GM19463 (cell line): Measurements from ENCODE around the gene TTYH1.
"Not testable (repeated sequence)": the region's sequence is repeated elsewhere in the genome, so short reads cannot be mapped to it uniquely, and the experiment has no call there.

Experiments used
- ATAC-seq: cut with Tn5 transposase; IDR thresholded peaks from one replicate; pipeline ENCODE4 v1.9.1; 2021; ENCODE audit warnings: mild to moderate bottlenecking, moderate library complexity; ENCODE audit not compliant: unreplicated experiment

TTYH1 gene

DNA sequence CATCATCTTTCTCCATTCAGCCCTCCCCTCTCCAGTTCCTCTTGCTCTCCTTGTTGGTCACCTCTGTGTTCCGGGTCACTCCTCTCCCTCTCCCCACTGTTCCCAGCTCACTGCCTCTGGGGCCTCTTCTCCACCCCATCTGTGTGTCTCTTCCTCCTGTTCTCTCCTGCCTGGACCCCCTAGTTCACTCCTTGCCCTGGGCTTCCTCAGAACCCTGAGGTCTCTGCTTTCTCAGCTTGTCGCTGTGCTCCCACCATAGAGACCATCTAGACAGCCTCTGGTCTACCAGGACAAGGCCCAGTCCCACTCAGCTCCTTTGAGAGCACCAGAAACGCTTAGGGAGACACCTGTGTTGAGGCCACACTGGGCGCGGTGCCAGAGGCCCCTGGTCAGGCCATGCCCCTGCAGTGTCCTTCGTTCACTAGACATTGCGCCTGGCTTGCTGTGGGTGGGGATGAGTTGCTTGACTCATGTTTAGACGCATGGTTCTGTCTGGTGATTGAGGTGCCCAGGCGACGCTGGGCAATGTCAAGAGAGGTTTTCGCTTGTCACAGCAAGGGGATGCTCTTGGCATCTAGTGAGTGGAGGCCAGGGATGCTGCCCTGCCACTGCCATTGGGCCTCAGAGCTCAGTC, 43.5 kb downstream of the TTYH1 start:
- no peak for ATAC-seq

- ATAC-seq, result no peak
Measured at GRCh38 chr19:54459282-54460229, 44.3 kb downstream of the TTYH1 start.

- ATAC-seq, result no peak
Measured at GRCh38 chr19:54460230-54461005, 45.2 kb downstream of the TTYH1 start.

DNA sequence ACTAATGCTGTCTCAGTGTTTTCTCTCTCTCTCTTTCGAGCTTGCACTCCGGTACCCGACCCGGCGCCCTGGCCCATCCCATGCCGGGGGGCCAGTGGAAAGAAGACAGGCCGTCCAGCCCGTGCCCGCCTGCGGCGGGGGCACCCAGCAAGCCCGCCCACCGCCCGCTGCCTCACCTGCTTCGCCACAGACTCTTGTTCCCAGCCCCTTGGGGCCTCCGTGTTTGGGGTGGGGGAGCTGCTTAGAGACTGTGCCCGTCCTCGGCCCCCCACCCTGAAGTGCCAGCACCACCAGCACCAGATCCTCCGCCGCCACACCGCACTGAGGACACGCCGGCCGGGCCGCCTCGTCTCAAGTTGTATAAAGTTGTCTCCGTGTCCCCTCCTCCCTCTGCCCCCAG, 45.9 kb downstream of the TTYH1 start:
- no peak for ATAC-seq

- no peak for ATAC-seq
Measured at GRCh38 chr19:54461613-54462012, 46.3 kb downstream of the TTYH1 start.

- no peak for ATAC-seq
Measured at GRCh38 chr19:54462047-54462654, 46.9 kb downstream of the TTYH1 start.

- ATAC-seq, result peak; percentile 1
Measured at GRCh38 chr19:54462655-54463530, 47.6 kb downstream of the TTYH1 start.

GRCh38 chr19:54463531-54464043, 48.3 kb downstream of the TTYH1 start, which contains the start of gene LENG9:
LENG9 (minus strand) TSS chr19:54463778; CDS start chr19:54463526, 252 bp downstream.
- peak; percentile 44 for ATAC-seq

GRCh38 chr19:54464044-54464629, 48.9 kb downstream of the TTYH1 start:
- peak; percentile 40 for ATAC-seq

DNA sequence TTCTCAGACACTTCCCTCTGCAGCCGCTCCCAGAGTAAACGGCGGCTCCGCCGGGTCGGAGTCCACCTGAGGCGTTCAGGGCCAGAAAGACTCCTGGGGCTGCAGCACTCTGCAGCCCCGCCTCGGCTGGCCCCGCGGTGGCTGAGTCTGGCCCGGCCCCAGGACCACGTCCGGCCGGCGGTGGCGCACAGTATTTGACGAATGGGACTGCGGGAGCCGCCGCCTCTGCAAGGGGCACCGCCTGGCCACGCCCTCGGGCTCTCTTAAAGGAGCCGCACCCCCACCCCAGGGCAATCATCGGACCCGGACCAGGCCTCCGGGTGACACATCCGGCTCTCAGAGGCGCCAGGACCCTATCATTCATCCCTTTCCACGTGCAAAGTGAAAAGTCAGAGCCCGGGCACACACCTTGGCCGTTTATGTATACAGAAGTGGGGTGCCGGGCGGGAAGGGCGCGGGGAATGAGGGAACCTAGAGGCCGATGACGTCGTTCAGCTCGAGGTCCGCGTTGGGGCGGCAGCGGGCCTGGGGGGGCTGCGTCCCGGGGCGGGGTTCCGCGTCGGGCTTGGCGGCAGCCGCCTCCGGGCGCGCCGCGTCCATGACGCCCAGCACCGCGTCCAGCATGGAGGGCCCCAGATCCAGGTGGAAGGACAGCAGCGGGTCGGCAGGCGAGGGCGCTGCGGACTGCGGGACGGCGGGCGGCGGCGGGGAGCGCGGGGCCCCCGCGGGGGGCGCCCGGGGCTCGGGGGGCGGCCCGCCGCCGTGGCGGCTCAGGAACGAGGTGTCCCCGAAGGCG, 49.6 kb downstream of the TTYH1 start:
- ATAC-seq, result peak; percentile 52

- ATAC-seq, result no peak
Measured at GRCh38 chr19:54465426-54466109, 50.3 kb downstream of the TTYH1 start.

GRCh38 chr19:54466110-54466480, 50.8 kb downstream of the TTYH1 start:
- not testable (repeated sequence) for ATAC-seq

DNA sequence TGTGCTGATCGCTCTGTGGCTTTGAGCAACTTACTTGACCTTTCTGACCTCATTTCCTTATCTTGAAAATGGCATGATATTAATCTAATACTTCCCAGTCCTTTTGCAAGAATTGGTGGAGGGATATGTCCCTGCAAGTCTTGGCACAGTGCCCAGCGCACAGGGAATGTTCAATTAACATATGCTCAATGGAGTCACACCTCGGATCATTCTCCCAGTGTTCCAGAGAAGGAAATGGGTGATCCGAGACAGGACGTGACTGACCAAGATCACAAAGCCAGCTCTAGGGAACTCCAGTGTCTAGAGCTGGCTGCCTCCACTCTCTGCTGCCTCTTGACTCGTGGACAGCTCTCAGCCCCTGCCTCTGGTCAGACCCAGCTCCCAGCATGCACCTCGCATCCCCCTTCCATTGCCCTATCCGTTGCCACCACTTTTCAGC, 54.3 kb downstream of the TTYH1 start:
- no peak for ATAC-seq

DNA sequence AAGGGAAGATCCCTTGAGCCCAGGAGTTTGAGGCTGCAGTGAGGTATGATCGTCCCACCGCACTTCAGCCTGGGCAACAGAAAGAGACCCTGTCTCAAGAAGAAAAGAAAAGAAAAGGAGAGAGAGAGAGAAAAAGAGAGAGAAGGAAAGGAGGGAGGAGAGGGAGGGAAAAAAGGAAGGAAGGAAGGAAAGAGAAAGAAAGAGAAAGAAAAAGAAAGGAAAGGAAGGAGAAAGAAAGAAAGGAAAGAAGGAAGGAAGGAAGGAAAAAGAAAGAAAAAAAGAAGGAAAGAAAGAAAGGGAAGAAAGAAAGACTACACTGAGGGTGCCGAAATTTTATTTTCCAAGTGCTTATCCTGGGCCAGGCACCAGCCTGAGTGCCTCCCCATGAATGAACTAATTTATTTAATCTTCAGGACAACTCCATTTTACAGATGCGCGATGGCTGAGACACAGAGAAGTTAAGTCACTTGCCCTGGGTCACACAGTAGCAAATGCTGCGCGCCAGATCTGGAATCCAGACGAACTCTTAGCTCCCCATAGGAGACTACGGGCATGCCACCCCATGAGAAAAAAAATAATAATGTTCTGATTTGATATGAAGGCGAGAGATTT, 55.1 kb downstream of the TTYH1 start:
- ATAC-seq, result no peak

- ATAC-seq, result no peak
Measured at GRCh38 chr19:54470991-54471782, 55.9 kb downstream of the TTYH1 start.

GRCh38 chr19:54473071-54473891, 58.0 kb downstream of the TTYH1 start, which contains the start of gene CDC42EP5:
CDC42EP5 (minus strand) TSS chr19:54473296; CDS start chr19:54465547, 7,749 bp downstream.
- ATAC-seq, result no peak
